ENCODE measurements around the gene NAB1.

DNA sequence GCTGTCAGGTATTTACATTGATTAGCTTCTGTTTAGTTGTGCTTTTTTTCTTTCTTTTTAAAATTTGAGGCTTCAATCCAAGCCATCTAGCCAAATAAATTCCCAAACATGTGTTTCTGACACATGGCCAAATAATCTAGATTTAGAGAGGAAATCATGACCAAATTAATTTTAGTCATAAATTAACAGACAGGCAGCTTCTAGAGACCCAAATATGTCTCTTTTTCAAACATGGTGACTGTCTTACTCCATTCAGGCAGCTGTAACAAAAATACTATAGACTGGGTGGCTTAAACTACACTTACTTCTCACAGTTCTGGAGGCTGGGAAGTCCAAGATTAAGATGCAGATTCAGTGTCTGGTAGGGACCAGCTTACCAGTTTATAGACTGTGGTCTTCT is 23.2 kb upstream of the NAB1 start:
- TF ChIP-seq POLR2AphosphoS5 (IDR thresholded peaks at IDR 0.05) (no peak), POLR2A (IDR thresholded peaks at IDR 0.05) (no peak), EP300 (IDR thresholded peaks at IDR 0.05) (no peak)
- TF ChIP-seq, protein P1, sequence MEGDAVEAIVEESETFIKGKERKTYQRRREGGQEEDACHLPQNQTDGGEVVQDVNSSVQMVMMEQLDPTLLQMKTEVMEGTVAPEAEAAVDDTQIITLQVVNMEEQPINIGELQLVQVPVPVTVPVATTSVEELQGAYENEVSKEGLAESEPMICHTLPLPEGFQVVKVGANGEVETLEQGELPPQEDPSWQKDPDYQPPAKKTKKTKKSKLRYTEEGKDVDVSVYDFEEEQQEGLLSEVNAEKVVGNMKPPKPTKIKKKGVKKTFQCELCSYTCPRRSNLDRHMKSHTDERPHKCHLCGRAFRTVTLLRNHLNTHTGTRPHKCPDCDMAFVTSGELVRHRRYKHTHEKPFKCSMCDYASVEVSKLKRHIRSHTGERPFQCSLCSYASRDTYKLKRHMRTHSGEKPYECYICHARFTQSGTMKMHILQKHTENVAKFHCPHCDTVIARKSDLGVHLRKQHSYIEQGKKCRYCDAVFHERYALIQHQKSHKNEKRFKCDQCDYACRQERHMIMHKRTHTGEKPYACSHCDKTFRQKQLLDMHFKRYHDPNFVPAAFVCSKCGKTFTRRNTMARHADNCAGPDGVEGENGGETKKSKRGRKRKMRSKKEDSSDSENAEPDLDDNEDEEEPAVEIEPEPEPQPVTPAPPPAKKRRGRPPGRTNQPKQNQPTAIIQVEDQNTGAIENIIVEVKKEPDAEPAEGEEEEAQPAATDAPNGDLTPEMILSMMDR (IDR thresholded peaks at IDR 0.05), result no peak
